Dendritic cell treated with granulocyte-macrophage colony-stimulating factor and Interleukin-4, amounts not matched to agents 40 ng/mL and 50 ng/mL, for 4 days (primary cell): Measurements from ENCODE around the gene EXOC3.

Experiments
- H3K27ac Mint-ChIP-seq: one replicate; pipeline ENCODE4 v1.8.0; 2022; ENCODE audit warnings: mild to moderate bottlenecking, mixed read lengths
- H3K27me3 Mint-ChIP-seq: one replicate; pipeline ENCODE4 v1.8.0; 2022; ENCODE audit warnings: mild to moderate bottlenecking, mixed read lengths
- H3K36me3 Mint-ChIP-seq: one replicate; pipeline ENCODE4 v1.8.0; 2022; ENCODE audit warnings: low read depth, mixed read lengths
- H3K4me1 Mint-ChIP-seq: one replicate; pipeline ENCODE4 v1.8.0; 2022; ENCODE audit warnings: low read depth, mixed read lengths
- H3K4me3 Mint-ChIP-seq: one replicate; pipeline ENCODE4 v1.8.0; 2022; ENCODE audit warnings: mild to moderate bottlenecking, moderate library complexity, mixed read lengths
- H3K9me3 Mint-ChIP-seq: one replicate; pipeline ENCODE4 v1.8.0; 2022; ENCODE audit warnings: mixed read lengths
- intact Hi-C: fragments of 100-400 bp; cut with micrococcal nuclease; formaldehyde crosslinking; loops from one replicate; pipeline ENCODE4 v1.15.0; 2022

The EXOC3 gene

DNA sequence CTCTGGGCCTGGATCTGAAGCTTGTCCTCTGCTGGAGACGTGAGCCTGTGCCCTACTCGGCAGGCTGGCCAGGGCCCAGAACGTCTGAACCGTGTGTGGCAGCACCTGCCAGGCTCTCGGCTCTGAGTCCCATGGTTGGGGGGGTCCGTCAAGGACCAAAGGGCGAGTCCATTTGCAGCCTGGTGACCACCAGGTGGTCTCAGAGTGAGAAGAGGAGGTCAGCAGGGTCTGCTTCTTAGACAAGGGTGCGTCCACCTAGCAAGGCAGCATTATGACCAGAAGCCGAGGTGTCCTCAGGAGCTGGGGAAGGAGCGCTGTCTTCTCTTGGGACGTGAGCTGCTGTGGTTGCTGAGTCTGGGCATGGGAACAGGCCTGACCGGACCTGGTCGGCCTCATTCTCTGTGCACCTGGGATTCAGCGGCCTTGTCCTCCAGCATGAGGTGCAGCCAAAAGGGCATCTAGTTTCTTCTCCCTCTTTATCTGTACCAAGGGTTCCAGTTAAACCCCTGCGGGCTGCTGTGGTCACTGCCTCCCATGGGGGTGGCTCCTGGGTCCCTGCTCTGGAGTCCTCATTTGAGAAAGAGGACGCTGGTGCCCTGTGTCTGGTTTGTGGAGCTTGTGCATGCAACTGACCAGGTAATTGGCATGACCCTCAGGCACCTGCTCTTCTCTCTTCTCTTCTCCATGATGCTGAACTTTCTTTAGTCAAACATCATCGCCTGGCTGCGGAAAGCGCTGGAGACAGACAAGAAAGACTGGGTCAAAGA is 14.4 kb downstream of the EXOC3 start:
- intact Hi-C loops, result no loop called here
- Mint-ChIP-seq H3K4me1 (peaks cover 37% of the 10 kb centered on the region), H3K9me3 (peaks cover 3% of the 10 kb centered on the region), H3K27me3 (no peaks in the 10 kb centered on the region), H3K36me3 (peaks cover 100% of the 10 kb centered on the region), H3K27ac (no peak overlapping the region), H3K4me3 (no peak overlapping the region)

DNA sequence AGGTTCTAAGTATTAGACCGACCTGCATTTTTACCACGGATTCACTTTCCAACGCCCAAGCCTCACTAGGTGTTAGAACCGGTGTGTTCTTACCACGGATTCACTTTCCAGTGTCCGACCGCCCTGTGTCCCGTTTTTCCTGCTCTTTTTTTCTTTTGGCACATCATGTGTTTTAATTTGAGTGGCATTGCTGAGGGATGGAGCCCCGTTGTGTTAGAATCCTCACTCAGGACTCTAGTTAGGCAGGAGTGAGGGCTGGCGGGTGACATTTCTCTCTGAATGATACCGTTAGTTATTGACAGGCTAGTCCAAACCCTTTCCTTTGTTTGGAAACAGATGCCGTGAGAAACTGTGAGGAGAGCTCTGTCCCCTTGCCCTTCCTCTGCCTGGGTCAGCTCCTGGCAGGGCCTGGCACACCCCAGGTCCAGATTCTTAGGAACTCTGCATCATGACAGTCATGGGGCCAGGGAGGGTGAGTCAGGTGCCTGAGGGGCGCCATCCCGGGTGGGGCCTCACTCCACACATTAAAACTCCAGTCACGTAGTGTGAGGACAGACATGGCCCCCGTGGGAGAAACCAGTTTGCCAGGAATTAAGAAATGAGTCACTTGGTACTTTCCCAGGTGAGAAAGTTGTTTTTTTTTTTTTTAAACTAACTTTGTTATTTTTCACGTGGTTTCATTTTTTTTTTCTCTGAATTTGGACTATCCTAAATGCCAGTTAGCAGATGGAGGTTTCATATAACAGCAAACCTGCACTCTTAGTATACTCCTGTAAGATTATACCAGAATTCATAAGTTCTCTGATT is 15.8 kb downstream of the EXOC3 start:
- Mint-ChIP-seq H3K4me1 (peaks cover 30% of the 10 kb centered on the region), H3K4me3 (no peak overlapping the region), H3K27me3 (no peaks in the 10 kb centered on the region), H3K9me3 (no peaks in the 10 kb centered on the region), H3K36me3 (peaks cover 100% of the 10 kb centered on the region), H3K27ac (no peak overlapping the region)
- intact Hi-C loops, result no loop called here

DNA sequence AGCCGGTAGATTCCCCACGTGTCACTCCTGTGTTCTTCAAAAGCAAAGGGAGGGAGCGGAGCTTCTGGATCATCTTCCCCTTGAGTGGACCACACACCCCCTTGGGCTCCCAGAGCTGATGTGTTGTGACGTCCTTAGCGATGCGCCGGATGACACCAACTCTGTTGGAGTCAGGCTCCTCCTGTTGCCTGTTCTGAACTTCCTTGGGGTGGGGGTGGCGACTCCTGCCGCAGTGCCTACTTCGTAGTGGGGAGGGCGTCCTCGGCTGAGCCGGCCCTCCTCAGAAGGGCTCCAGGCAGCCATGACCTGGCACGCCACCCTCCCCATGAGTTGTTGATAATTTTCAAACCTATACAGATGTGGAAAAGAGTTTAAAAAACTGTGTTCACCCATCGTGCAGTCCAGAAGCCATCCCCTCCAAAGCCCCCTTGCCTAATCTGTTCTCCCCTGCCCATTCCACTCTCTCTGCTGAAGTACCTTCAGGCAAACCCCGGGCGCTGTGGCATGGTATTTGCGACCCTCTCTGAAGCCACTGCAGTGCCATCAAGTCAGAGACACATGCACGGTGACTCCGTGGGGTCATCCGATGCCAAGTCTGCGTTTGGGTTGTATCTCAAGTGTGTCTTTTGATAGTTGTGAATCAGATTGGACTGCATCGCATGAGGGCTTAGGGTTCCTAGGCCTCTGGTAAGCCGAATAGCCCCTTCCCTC is 16.7 kb downstream of the EXOC3 start:
- H3K36me3 Mint-ChIP-seq, result peaks cover 100% of the 10 kb centered on the region
- peaks cover 34% of the 10 kb centered on the region for H3K4me1 Mint-ChIP-seq
- no peaks in the 10 kb centered on the region for H3K27me3 Mint-ChIP-seq
- H3K4me3 Mint-ChIP-seq, result no peak overlapping the region
- intact Hi-C loops, result no loop called here
- no peak overlapping the region for H3K27ac Mint-ChIP-seq
- no peaks in the 10 kb centered on the region for H3K9me3 Mint-ChIP-seq

DNA sequence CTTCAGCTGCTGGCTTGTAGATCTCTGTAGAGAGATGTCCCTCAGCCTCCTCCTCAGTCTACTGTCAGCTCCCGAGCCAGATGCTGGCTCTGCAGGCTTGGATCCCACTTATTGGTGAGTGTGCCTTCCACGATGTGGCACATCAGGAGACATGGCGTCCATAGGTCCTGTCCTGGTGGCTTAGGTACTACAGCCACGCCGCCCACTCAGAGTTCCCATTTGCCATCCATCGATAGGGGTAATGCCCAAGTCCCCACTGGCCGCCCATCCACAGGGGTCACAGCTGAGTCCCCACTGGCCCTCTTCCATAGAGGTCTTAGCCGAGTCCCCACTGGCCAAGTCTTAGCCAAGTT is 17.3 kb downstream of the EXOC3 start:
- Mint-ChIP-seq H3K27me3 (no peaks in the 10 kb centered on the region), H3K4me1 (peaks cover 39% of the 10 kb centered on the region), H3K36me3 (peaks cover 100% of the 10 kb centered on the region), H3K9me3 (no peaks in the 10 kb centered on the region), H3K4me3 (no peak overlapping the region), H3K27ac (no peak overlapping the region)
- intact Hi-C loops, result no loop called here

DNA sequence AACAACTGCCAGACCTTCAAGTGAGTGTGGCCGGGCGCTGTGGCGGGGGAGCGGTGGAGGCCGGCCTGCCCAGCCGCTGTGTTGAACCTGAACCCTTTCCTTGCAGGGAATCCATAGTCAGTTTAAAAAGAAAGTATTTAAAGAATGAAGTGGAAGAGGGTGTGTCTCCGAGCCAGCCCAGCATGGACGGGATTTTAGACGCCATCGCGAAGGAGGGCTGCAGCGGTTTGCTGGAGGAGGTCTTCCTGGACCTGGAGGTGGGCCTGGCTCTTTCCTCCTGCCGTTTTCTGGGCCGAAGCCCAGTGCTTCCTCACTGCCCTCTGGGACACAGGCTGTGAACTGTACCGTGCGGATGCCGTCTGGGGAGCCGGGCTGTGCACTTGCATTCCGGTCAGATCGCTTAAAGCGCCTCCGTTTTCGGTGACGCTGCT is 19.1 kb downstream of the EXOC3 start:
- Mint-ChIP-seq H3K4me1 (peaks cover 33% of the 10 kb centered on the region), H3K27ac (no peak overlapping the region)
- intact Hi-C loops, result no loop called here

DNA sequence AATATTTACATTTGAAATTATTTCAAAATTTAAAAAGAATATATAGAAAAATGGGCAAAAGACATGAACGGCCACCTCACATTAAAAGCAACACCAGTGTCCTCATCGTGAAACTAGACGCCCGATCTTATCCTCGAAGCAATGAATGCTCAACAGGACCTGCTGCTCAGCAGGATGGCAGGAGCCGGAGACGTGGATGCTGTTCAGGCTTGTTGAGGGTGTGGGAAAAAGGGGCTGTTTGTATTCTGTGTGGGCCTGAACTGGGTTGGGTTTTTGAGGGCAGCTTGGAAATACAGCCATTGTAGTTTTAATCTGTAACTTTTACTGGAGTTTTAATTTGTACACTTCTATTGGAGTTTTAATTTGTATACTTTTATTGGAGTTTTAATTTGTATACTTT is 20.3 kb downstream of the EXOC3 start:
- H3K27me3 Mint-ChIP-seq, result no peaks in the 10 kb centered on the region
- H3K9me3 Mint-ChIP-seq, result no peaks in the 10 kb centered on the region
- H3K4me3 Mint-ChIP-seq, result no peak overlapping the region
- no peak overlapping the region for H3K27ac Mint-ChIP-seq
- H3K4me1 Mint-ChIP-seq, result peaks cover 22% of the 10 kb centered on the region
- intact Hi-C loops, result no loop called here
- H3K36me3 Mint-ChIP-seq, result peaks cover 93% of the 10 kb centered on the region

More for the DNA sequence above, 19.1 kb downstream of the EXOC3 start:
- Mint-ChIP-seq H3K4me3 (no peak overlapping the region), H3K36me3 (peaks cover 100% of the 10 kb centered on the region), H3K27me3 (no peaks in the 10 kb centered on the region), H3K9me3 (no peaks in the 10 kb centered on the region)

DNA sequence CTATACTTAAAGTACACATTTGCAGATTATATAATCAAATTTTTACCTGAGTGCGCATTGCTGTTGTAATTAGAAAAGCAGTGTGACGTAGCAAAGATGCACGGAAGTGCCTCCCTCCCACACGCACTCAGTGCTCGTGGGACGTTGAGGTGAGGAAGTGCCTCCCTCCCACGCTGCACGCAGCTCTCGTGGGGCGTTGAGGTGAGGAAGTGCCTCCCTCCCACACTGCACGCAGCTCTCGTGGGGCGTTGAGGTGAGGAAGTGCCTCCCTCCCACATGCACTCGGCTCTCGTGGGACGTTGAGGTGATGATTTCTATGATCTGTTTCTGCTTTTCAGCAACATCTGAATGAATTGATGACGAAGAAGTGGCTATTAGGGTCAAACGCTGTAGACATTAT is 21.0 kb downstream of the EXOC3 start:
- H3K27me3 Mint-ChIP-seq, result peaks cover under 1% of the 10 kb centered on the region
- H3K4me3 Mint-ChIP-seq, result no peak overlapping the region
- H3K36me3 Mint-ChIP-seq, result peaks cover 93% of the 10 kb centered on the region
- intact Hi-C loops, result no loop called here
- H3K4me1 Mint-ChIP-seq, result peaks cover 15% of the 10 kb centered on the region
- H3K27ac Mint-ChIP-seq, result no peak overlapping the region
- no peaks in the 10 kb centered on the region for H3K9me3 Mint-ChIP-seq

DNA sequence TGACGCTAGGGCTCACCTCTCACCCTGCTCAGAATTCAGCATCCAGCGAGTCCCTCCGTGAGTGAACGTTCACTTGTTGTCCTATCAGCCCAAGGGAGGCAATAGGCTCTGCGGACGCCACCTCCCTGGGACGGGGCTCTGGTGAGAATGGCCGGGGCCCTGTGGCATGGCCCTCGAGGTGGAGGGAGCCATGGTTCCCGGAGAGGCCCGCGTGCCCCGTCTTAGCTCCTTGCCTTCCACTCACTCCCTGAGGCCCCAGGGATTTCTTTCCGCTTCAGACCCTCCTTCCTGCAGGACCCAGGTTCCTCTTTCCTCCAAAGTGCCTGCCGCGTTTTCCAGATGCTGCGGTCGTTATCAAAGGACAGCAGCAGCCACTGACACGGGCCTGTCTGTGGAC is 21.5 kb downstream of the EXOC3 start:
- H3K4me3 Mint-ChIP-seq, result no peak overlapping the region
- intact Hi-C loops, result no loop called here
- peaks cover 20% of the 10 kb centered on the region for H3K4me1 Mint-ChIP-seq
- peaks cover 93% of the 10 kb centered on the region for H3K36me3 Mint-ChIP-seq
- H3K9me3 Mint-ChIP-seq, result no peaks in the 10 kb centered on the region
- H3K27me3 Mint-ChIP-seq, result peaks cover 5% of the 10 kb centered on the region
- no peak overlapping the region for H3K27ac Mint-ChIP-seq

DNA sequence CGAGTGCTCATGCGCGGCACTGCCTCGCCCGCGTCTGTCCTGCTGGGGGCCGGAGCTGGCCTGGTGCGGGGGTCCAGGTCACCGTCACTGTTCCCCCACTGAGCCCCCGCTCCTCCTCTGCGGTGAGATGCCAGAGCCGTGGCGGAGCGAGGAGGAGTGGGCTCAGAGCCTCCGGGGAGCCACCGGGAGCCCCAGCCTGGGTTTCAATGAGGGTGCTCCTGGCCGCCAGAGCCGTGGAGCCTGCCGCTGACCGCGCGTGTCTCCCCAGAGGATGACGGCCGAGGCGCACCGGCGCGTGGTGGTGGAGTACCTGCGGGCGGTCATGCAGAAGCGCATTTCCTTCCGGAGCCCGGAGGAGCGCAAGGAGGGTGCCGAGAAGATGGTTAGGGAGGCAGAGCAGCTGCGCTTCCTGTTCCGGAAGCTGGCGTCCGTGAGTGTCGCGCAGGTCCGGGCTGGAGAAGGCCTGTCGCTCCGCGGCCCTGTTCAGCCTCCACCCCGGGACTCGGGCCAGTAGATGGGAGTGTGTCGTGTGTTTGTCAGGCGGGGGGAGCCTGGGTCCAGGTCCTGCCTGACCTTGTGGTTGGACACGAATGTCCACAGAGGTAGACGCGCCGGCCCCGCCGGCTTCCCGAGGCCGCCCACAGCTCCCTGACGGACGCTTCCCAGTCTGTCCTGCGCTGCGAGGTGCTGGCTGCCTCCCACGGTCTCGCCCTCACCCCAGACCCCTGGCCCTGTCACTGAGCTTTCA is 22.0 kb downstream of the EXOC3 start:
- peaks cover 25% of the 10 kb centered on the region for H3K4me1 Mint-ChIP-seq
- no peak overlapping the region for H3K27ac Mint-ChIP-seq
- peaks cover 93% of the 10 kb centered on the region for H3K36me3 Mint-ChIP-seq

DNA sequence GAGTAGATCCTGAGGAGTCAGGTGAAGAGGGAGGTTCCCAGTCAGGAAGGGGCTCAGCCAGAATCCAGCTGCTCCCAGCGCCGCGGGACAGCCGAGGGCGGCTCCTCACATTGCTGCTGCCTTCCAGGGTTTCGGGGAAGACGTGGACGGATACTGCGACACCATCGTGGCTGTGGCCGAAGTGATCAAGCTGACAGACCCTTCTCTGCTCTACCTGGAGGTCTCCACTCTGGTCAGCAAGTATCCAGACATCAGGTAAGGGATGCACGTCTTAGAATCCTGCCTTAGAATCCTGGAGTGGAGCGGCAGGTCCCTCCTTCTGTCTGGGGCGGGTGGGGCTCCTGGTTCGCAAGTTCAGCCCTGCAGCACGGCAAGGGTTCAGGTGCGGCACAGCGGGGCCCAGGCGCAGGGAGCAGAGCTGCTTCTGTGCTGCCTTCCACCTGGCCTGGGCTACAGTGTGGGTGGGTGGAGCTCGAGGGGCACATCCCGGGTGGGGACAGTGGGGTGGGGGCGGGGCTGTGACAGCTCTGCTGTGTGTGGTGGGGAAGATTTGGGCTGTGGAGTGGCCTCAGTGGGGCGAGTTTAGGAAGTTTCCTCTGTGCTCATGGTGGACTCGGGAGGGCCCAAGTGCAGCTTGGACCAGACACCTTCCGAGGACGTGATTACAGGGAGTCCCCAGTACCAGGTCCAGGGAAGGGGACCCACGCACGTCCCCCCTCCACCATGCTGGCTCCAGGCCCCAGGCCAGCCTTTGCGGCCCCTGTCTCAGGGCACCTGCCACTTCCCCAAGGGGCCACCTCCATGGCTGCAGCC is 22.8 kb downstream of the EXOC3 start:
- intact Hi-C loops, result no loop called here

More for the DNA sequence above, 22.0 kb downstream of the EXOC3 start:
- H3K9me3 Mint-ChIP-seq, result no peaks in the 10 kb centered on the region
- no peak overlapping the region for H3K4me3 Mint-ChIP-seq
- intact Hi-C loops, result no loop called here
- peaks cover 5% of the 10 kb centered on the region for H3K27me3 Mint-ChIP-seq

DNA sequence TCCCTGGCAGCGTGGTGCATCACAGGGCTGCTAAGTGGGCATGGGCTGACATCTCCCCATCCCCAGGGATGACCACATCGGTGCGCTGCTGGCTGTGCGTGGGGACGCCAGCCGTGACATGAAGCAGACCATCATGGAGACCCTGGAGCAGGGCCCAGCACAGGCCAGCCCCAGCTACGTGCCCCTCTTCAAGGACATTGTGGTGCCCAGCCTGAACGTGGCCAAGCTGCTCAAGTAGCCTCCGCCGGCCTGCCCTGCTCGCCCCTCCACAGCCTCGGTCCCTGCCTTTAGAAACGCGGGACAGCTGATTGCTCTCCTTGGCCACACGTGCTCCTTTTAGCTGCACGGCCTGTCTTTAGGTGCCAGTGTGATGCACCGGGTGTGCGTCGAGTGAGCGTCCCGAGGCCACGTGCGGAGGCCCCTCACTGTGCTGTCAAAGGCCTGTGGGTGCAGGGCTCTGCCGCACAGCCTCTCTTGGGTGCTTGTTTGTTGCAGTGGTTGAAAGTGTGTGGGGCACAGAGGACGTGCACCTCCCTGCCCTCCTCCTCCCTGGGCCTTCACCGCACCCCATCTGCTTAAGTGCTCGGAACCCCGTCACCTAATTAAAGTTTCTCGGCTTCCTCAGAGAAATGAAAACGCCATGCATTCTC is 23.8 kb downstream of the EXOC3 start:
- no peaks in the 10 kb centered on the region for H3K9me3 Mint-ChIP-seq
- intact Hi-C loops, result no loop called here
- peaks cover 40% of the 10 kb centered on the region for H3K4me1 Mint-ChIP-seq
- no peak overlapping the region for H3K27ac Mint-ChIP-seq
- peaks cover 5% of the 10 kb centered on the region for H3K27me3 Mint-ChIP-seq
- H3K36me3 Mint-ChIP-seq, result peaks cover 85% of the 10 kb centered on the region
- no peak overlapping the region for H3K4me3 Mint-ChIP-seq

More for the DNA sequence above, 22.8 kb downstream of the EXOC3 start:
- Mint-ChIP-seq H3K36me3 (peaks cover 90% of the 10 kb centered on the region), H3K4me3 (no peak overlapping the region), H3K27me3 (peaks cover 5% of the 10 kb centered on the region), H3K4me1 (peaks cover 30% of the 10 kb centered on the region), H3K9me3 (no peaks in the 10 kb centered on the region), H3K27ac (no peak overlapping the region)

DNA sequence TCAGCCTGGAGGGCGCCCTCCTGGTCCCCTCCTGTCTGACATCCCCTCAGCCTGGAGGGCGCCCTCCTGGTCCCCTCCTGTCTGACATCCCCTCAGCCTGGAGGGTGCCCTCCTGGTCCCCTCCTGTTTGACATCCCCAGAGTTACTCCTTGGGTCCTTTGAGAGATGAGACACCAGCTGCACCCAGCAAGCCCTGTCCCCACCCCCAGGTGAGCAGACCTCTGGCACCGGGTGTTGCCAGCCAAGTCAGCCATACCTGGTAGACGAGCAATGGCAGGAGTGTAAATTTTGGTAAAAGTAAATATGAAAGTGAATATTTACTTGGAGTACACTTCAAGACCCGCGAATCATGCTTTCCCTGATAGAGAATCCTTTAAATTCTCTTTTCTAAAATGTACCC is 25.4 kb downstream of the EXOC3 start:
- no peak overlapping the region for H3K4me3 Mint-ChIP-seq
- intact Hi-C loops, result no loop called here
- peaks cover 5% of the 10 kb centered on the region for H3K27me3 Mint-ChIP-seq
- no peak overlapping the region for H3K27ac Mint-ChIP-seq
- H3K36me3 Mint-ChIP-seq, result peaks cover 69% of the 10 kb centered on the region
- peaks cover 45% of the 10 kb centered on the region for H3K4me1 Mint-ChIP-seq
- no peaks in the 10 kb centered on the region for H3K9me3 Mint-ChIP-seq
